K562 (cell line): ENCODE measurements around the gene WDR47. TPM values are rescaled to one million over a fixed set of nuclear protein-coding genes. Genes with fewer than 3 reads are reported as not detected.

Source experiments
- CTCF ChIP-seq, 3 experiments: IDR thresholded peaks in 2 of 3; conservative IDR thresholded peaks in 1 of 3; 2 replicates each; pipeline ENCODE4 v1.5.1; 2011 to 2012; ENCODE audit warnings: low read length in 3 of 3, mild to moderate bottlenecking in 3 of 3, control low read depth in 2 of 3, improper control_type of control experiment in 1 of 3, inconsistent platforms in 1 of 3, low read depth in 1 of 3, mixed read lengths in 1 of 3, moderate library complexity in 1 of 3; ENCODE audit not compliant: insufficient read depth in 2 of 3
- FOXO4 ChIP-seq: fragments of 450-650 bp; formaldehyde crosslinking; IDR thresholded peaks from 2 replicates; pipeline ENCODE4 v1.4.0; 2020; ENCODE audit warnings: mild to moderate bottlenecking, moderate library complexity
- KLF10 ChIP-seq: fragments of 250-450 bp; sonication (Bioruptor Pico); IDR thresholded peaks from 2 replicates; pipeline ENCODE4 v1.6.1; 2021; ENCODE audit warnings: matching md5 sums
- TAF9B ChIP-seq: fragments of 450-650 bp; IDR thresholded peaks from 2 replicates; pipeline ENCODE4 v1.6.1; 2018; ENCODE audit warnings: mild to moderate bottlenecking; ENCODE audit not compliant: partially characterized antibody
- ZNF24 ChIP-seq: fragments of 450-650 bp; IDR thresholded peaks from 2 replicates; pipeline ENCODE4 v1.6.1; 2016
- ZNF318 ChIP-seq, 2 experiments: fragments of 450-650 bp; IDR thresholded peaks; 2 replicates each; pipeline ENCODE4 v1.6.1; 2016; ENCODE audit warnings: mild to moderate bottlenecking in 2 of 2, borderline replicate concordance in 1 of 2, low read depth in 1 of 2, moderate library complexity in 1 of 2
- polyA plus RNA-seq, 8 experiments: library from polyadenylated mRNA; depleted of rRNA in 4 of 8; stranded (reverse) in 5 of 8; unstranded in 3 of 8; fragments of >200 nt; fragmentation: Nextera tagmentation in 2 of 8; fragmentation: Illumina TruSeq in 1 of 8; extraction: Ambion mirVana in 2 of 8; extraction: Trizol in 1 of 8; gene quantifications; 2 replicates each; pipeline versions ENCODE4 v1.2.1 to v1.2.3, GENCODE V29; 2011 to 2014; ENCODE audit warnings: inconsistent platforms in 1 of 8, missing spikeins in 1 of 8
- total RNA-seq, 7 experiments: library from RNA; depleted of rRNA in 6 of 7; stranded (reverse); fragments of >200 nt in 6 of 7; fragmentation: Illumina TruSeq in 2 of 7; extraction: Trizol in 2 of 7; gene quantifications; 2 replicates each; pipeline versions ENCODE4 v1.2.1 to v1.2.3, GENCODE V29; 2011 to 2021; ENCODE audit warnings: low replicate concordance in 1 of 7

WDR47 gene
- total and polyA plus RNA-seq, 9 of the 15 experiments (the other 6 are each of a cell fraction or from before 2014, with no cell fraction given) = 1.3 to 10.1 (median 4.9) TPM

- TF ChIP-seq CTCF (IDR thresholded peaks at IDR 0.05 in 2 of 3, conservative IDR thresholded peaks at IDR 0.05 in 1 of 3; ENCODE audit: insufficient read depth in 2 of 3, low read depth in 1 of 3, low read length in 3 of 3) (0 out of 6 replicates have a peak, but pooled peaks of 1 of the 3 experiments have one; percentile 9), TAF9B (no peak), ZNF318 (IDR thresholded peaks at IDR 0.05; ENCODE audit: borderline replicate concordance in 1 of 2, low read depth in 1 of 2) (no peak), KLF10 (no peak), ZNF24 (no peak), FOXO4 (CRISPR knock-in tag) (0 out of 2 replicates have a peak, but pooled peaks have one; percentile 21)
These were observed 797 bp downstream of the WDR47 start (continued) for GRCh38 chr1:109040989-109041620.
